ENCODE data around the gene THBS2.
"Not testable (repeated sequence)": the region's sequence is repeated elsewhere in the genome, so short reads cannot be mapped to it uniquely, and the experiment has no call there.

The THBS2 gene

GRCh38 chr6:169213814-169214520 lies 39.7 kb downstream of the THBS2 start:
- in situ Hi-C loops (cut with MboI; ENCODE audit: low sequenced_read_pairs): no loop called here

GRCh38 chr6:169212897-169213813 lies 40.5 kb downstream of the THBS2 start:
- in situ Hi-C loops (cut with MboI; ENCODE audit: low sequenced_read_pairs): no loop called here

GRCh38 chr6:169212436-169212835 lies 41.2 kb downstream of the THBS2 start:
- in situ Hi-C loops (cut with MboI; ENCODE audit: low sequenced_read_pairs): no loop called here

- in situ Hi-C loops (cut with MboI; ENCODE audit: low sequenced_read_pairs): no loop called here
These were observed 41.8 kb downstream of the THBS2 start for GRCh38 chr6:169211881-169212280.

GRCh38 chr6:169210611-169211010 lies 43.0 kb downstream of the THBS2 start:
- in situ Hi-C loops (cut with MboI; ENCODE audit: low sequenced_read_pairs): no loop called here

- in situ Hi-C loops (cut with MboI; ENCODE audit: low sequenced_read_pairs): no loop called here
These were observed 45.6 kb downstream of the THBS2 start for GRCh38 chr6:169208011-169208410.

- in situ Hi-C loops (cut with MboI; ENCODE audit: low sequenced_read_pairs): no loop called here
These were observed 46.2 kb downstream of the THBS2 start for GRCh38 chr6:169207482-169207881.

GRCh38 chr6:169205176-169206160 lies 48.2 kb downstream of the THBS2 start:
- in situ Hi-C loops (cut with MboI; ENCODE audit: low sequenced_read_pairs): no loop called here

GRCh38 chr6:169204167-169204566 lies 49.5 kb downstream of the THBS2 start:
- in situ Hi-C loops (cut with MboI; ENCODE audit: low sequenced_read_pairs): no loop called here

GRCh38 chr6:169201985-169202384 lies 51.7 kb downstream of the THBS2 start:
- in situ Hi-C loops (cut with MboI; ENCODE audit: low sequenced_read_pairs): no loop called here

- in situ Hi-C loops (cut with MboI; ENCODE audit: low sequenced_read_pairs): no loop called here
These were observed 52.6 kb downstream of the THBS2 start for GRCh38 chr6:169200893-169201514.

- in situ Hi-C loops (cut with MboI; ENCODE audit: low sequenced_read_pairs): no loop called here
These were observed 53.9 kb downstream of the THBS2 start for GRCh38 chr6:169199625-169200335.

- in situ Hi-C loops (cut with MboI; ENCODE audit: low sequenced_read_pairs): no loop called here
These were observed 54.8 kb downstream of the THBS2 start for GRCh38 chr6:169198885-169199284.

GRCh38 chr6:169197929-169198328 lies 55.7 kb downstream of the THBS2 start:
- in situ Hi-C loops (cut with MboI; ENCODE audit: low sequenced_read_pairs): not testable (repeated sequence)

GRCh38 chr6:169196279-169196678 lies 57.4 kb downstream of the THBS2 start:
- in situ Hi-C loops (cut with MboI; ENCODE audit: low sequenced_read_pairs): not testable (repeated sequence)

- in situ Hi-C loops (cut with MboI; ENCODE audit: low sequenced_read_pairs): no loop called here
These were observed 58.9 kb downstream of the THBS2 start for GRCh38 chr6:169194737-169195136.

- in situ Hi-C loops (cut with MboI; ENCODE audit: low sequenced_read_pairs): no loop called here
These were observed 62.7 kb downstream of the THBS2 start for GRCh38 chr6:169190970-169191369.

- in situ Hi-C loops (cut with MboI; ENCODE audit: low sequenced_read_pairs): no loop called here
These were observed 63.5 kb downstream of the THBS2 start for GRCh38 chr6:169190144-169190584.

- in situ Hi-C loops (cut with MboI; ENCODE audit: low sequenced_read_pairs): no loop called here
These were observed 64.0 kb downstream of the THBS2 start for GRCh38 chr6:169189686-169190085.

- in situ Hi-C loops (cut with MboI; ENCODE audit: low sequenced_read_pairs): no loop called here
These were observed 64.5 kb downstream of the THBS2 start for GRCh38 chr6:169189182-169189581.

Measured in HL-60/S4 treated with phorbol 12-myristate 13-acetate at 8.2 ng/mL for 4 days and 3 days (cell line).